CD4-positive, alpha-beta T cell (primary cell): Measurements from ENCODE around the gene HPSE. TPM values are rescaled to one million over a fixed set of nuclear protein-coding genes. Genes with fewer than 3 reads are reported as not detected.

Experiments
- ATAC-seq: fragments of 200-7000 bp; cut with Tn5 transposase; one replicate; pipeline ENCODE4 v1.10.0; 2022; ENCODE audit warnings: mild to moderate bottlenecking; ENCODE audit not compliant: poor library complexity
- CTCF ChIA-PET: fragments of 350-600 bp; sonication (Branson Sonifier 250); formaldehyde crosslinking; loops from one replicate; lab custom pipeline; 2021; ENCODE audit warnings: antibody characterized with exemption, inconsistent platforms; lab: Charles Lee
- POLR2A ChIA-PET: fragments of 350-600 bp; sonication (Branson Sonifier 250); formaldehyde crosslinking; loops from one replicate; lab custom pipeline; 2021; ENCODE audit warnings: antibody characterized with exemption, inconsistent platforms; lab: Charles Lee
- DNase-seq, 14 experiments: peaks; one replicate each; pipeline ENCODE4 v3.0.0-alpha.2; 2013 to 2020; ENCODE audit warnings: mixed read lengths in 2 of 14
- H3K27ac ChIP-seq, 2 donors: one replicate each; pipeline versions ENCODE4 v1.5.1 to v1.7.0; 2013; ENCODE audit warnings: low read length in 2 of 2, low read depth in 1 of 2, mild to moderate bottlenecking in 1 of 2
- H3K27me3 ChIP-seq, 2 experiments: 1 replicate in 1 of 2; 2 replicates in 1 of 2; pipeline versions ENCODE4 v1.6.1 to v1.7.0; 2013; ENCODE audit warnings: low read length in 2 of 2, control low read depth in 1 of 2, mild to moderate bottlenecking in 1 of 2, moderate library complexity in 1 of 2; ENCODE audit not compliant: insufficient read depth in 2 of 2, control insufficient read depth in 1 of 2
- H3K36me3 ChIP-seq: one replicate; pipeline ENCODE4 v1.6.1; 2013; ENCODE audit warnings: low read length, control low read depth; ENCODE audit not compliant: insufficient read depth
- H3K4me1 ChIP-seq: one replicate; pipeline ENCODE4 v1.6.1; 2013; ENCODE audit warnings: low read length, control low read depth; ENCODE audit not compliant: insufficient read depth
- H3K4me3 ChIP-seq: one replicate; pipeline ENCODE4 v1.5.1; 2013; ENCODE audit warnings: mild to moderate bottlenecking, low read length, moderate library complexity
- H3K9me3 ChIP-seq, 2 experiments: 1 replicate in 1 of 2; 2 replicates in 1 of 2; pipeline versions ENCODE4 v1.6.1 to v1.7.0; 2013; ENCODE audit warnings: low read length in 2 of 2, mild to moderate bottlenecking in 2 of 2, control low read depth in 1 of 2, moderate library complexity in 1 of 2; ENCODE audit not compliant: control insufficient read depth in 1 of 2, insufficient read depth in 1 of 2
- H3K27ac Mint-ChIP-seq: one replicate; pipeline ENCODE4 v1.8.0; 2020; ENCODE audit warnings: mixed read lengths
- H3K27me3 Mint-ChIP-seq: one replicate; pipeline ENCODE4 v1.8.0; 2021; ENCODE audit warnings: mixed read lengths
- H3K36me3 Mint-ChIP-seq: one replicate; pipeline ENCODE4 v1.8.0; 2021; ENCODE audit warnings: low read depth, mixed read lengths
- H3K4me1 Mint-ChIP-seq: one replicate; pipeline ENCODE4 v1.8.0; 2021; ENCODE audit warnings: low read depth, mixed read lengths
- H3K4me3 Mint-ChIP-seq: one replicate; pipeline ENCODE4 v1.8.0; 2020; ENCODE audit warnings: mild to moderate bottlenecking, mixed read lengths
- H3K9me3 Mint-ChIP-seq: one replicate; pipeline ENCODE4 v1.8.0; 2020; ENCODE audit warnings: mixed read lengths
- intact Hi-C, 2 experiments: fragments of 100-400 bp; cut with DNase I in 1 of 2; cut with micrococcal nuclease in 1 of 2; formaldehyde crosslinking; loops; one replicate each; pipeline versions ENCODE4 v1.15.1 to v1.9.0; 2023 to 2025; cut with DNase I, micrococcal nuclease
- total RNA-seq, 174 experiments: library from RNA in 2 of 174; stranded (reverse) in 2 of 174; gene quantifications; one replicate each; pipeline ENCODE4 v1.2.3 and lab custom pipeline; 2021 to 2026
- TF ChIP-seq, protein P1 (sequence below): fragments of 200-600 bp; IDR thresholded peaks from one replicate; pipeline ENCODE4 v1.8.0; 2022; ENCODE audit warnings: antibody characterized with exemption, mild to moderate bottlenecking

Gene HPSE
- total RNA-seq, 2 experiments from 2014 or later: 1.5 to 2.1 TPM

DNA sequence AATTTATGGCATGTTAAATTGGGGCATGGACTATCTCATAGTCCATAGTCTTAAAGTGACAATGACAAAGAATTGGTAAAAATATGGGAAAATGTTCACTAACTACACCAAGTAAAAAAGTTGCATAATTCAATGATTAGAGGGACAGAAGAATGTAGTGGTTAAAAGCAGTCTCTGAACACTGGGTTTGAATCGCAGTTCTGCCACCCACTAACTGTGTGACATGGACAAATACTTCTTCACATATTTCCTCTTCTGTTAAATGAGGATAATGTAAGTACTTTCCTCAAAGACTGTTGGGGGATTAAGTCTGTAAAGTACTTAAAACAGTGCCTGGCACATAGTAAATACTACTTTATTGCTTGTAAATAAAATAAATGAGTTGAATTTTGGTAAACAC is 65.4 kb downstream of the HPSE start:
- POLR2A ChIA-PET: no interaction called here
- peaks cover 54% of the 10 kb centered on the region for H3K36me3 Mint-ChIP-seq

DNA sequence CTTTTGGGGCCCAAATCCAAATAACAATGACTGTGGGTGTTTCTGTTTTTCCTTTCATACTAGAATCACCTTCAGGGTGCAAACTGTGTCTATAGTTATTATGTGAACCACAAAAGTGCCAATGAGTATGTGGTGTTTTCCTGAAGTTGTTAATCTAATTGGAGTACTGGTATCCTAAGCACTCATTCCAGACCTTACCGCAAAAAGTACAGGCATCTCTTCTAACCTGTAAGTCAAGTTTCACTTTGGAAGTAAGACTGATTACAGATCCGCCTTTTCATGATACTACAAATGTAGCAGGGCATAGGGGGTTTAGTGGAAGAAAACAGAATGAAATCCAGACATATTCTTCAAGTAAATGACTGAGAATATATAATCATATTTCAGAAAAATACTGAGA is 66.2 kb downstream of the HPSE start:
- no peaks in the 10 kb centered on the region for H3K4me1 ChIP-seq
- peaks cover 59% of the 10 kb centered on the region for H3K36me3 Mint-ChIP-seq

More for the DNA sequence above, 65.4 kb downstream of the HPSE start:
- H3K4me1 ChIP-seq: no peaks in the 10 kb centered on the region
- TF ChIP-seq, protein P1, sequence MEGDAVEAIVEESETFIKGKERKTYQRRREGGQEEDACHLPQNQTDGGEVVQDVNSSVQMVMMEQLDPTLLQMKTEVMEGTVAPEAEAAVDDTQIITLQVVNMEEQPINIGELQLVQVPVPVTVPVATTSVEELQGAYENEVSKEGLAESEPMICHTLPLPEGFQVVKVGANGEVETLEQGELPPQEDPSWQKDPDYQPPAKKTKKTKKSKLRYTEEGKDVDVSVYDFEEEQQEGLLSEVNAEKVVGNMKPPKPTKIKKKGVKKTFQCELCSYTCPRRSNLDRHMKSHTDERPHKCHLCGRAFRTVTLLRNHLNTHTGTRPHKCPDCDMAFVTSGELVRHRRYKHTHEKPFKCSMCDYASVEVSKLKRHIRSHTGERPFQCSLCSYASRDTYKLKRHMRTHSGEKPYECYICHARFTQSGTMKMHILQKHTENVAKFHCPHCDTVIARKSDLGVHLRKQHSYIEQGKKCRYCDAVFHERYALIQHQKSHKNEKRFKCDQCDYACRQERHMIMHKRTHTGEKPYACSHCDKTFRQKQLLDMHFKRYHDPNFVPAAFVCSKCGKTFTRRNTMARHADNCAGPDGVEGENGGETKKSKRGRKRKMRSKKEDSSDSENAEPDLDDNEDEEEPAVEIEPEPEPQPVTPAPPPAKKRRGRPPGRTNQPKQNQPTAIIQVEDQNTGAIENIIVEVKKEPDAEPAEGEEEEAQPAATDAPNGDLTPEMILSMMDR: no peak
- CTCF ChIA-PET: no interaction called here
- H3K27ac ChIP-seq: no peak overlapping the region
- H3K4me1 Mint-ChIP-seq: no peaks in the 10 kb centered on the region
- H3K27me3 Mint-ChIP-seq: no peaks in the 10 kb centered on the region
- intact Hi-C loops: no loop called here
- no peaks in the 10 kb centered on the region for H3K9me3 Mint-ChIP-seq
- ATAC-seq (no peak), DNase-seq (no peak)
- H3K27me3 ChIP-seq: no peaks in the 10 kb centered on the region
- H3K4me3 ChIP-seq: no peak overlapping the region
- H3K9me3 ChIP-seq: no peaks in the 10 kb centered on the region
- no peak overlapping the region for H3K4me3 Mint-ChIP-seq
- H3K27ac Mint-ChIP-seq: no peak overlapping the region
- peaks cover 3% of the 10 kb centered on the region for H3K36me3 ChIP-seq

DNA sequence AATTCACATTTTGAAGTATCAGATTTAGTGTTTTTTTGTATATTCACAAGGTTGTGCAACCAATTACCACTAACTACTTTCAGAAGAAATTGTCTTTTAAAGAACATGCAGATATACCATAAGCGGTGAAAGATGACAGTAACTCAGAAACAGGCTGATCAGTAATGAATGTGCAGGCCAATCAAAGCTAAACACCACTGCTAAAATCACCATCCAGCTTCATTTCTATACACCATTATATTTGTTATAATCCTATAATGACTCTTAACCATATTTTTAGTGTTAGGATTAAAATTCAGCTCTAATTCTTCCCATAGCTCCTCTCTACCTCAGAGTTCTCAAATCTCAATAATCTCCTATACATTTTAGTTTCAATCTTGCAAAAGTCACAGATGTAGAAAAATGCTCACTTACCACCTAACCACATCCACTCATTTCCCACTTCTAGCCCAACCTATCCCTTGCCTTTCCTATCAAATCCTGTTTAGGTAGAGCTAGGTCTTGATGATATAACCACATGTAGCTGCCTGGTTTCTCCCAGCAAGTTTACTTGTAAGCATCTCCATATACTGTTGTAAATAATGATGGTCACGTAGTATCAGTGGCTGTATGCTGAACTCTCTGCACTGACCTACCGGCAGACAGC is 66.7 kb downstream of the HPSE start:
- ChIA-PET POLR2A (no interaction called here), CTCF (interaction anchor here (0.6 to 2.2 kb wide), 2 partner anchors 13 to 153 kb away, joined by 3 to 9 read pairs; partner anchors contain the start of gene PLAC8)
- H3K36me3 Mint-ChIP-seq: peaks cover 59% of the 10 kb centered on the region
- TF ChIP-seq, protein P1: no peak
- ATAC-seq: no peak
- Histone ChIP-seq H3K27me3 (no peaks in the 10 kb centered on the region), H3K4me3 (no peak overlapping the region), H3K27ac (no peak overlapping the region), H3K4me1 (no peaks in the 10 kb centered on the region), H3K36me3 (peaks cover 3% of the 10 kb centered on the region), H3K9me3 (no peaks in the 10 kb centered on the region)
- intact Hi-C loops: no loop called here
- H3K27ac Mint-ChIP-seq: no peak overlapping the region
- H3K27me3 Mint-ChIP-seq: no peaks in the 10 kb centered on the region
- no peaks in the 10 kb centered on the region for H3K4me1 Mint-ChIP-seq
- H3K9me3 Mint-ChIP-seq: no peaks in the 10 kb centered on the region
- H3K4me3 Mint-ChIP-seq: no peak overlapping the region
- no peak for DNase-seq

More for the DNA sequence above, 66.2 kb downstream of the HPSE start:
- DNase-seq: no peak
- H3K4me3 Mint-ChIP-seq: no peak overlapping the region
- ChIA-PET CTCF (interaction anchor here (0.6 to 2.2 kb wide), 2 partner anchors 13 to 154 kb away, joined by 3 to 9 read pairs; partner anchors contain the start of gene PLAC8), POLR2A (no interaction called here)
- no peaks in the 10 kb centered on the region for H3K9me3 ChIP-seq
- TF ChIP-seq, protein P1: no peak
- H3K27me3 ChIP-seq: no peaks in the 10 kb centered on the region
- H3K9me3 Mint-ChIP-seq: no peaks in the 10 kb centered on the region
- H3K27ac ChIP-seq: no peak overlapping the region
- peaks cover 3% of the 10 kb centered on the region for H3K36me3 ChIP-seq
- intact Hi-C loops: no loop called here
- no peak overlapping the region for H3K4me3 ChIP-seq
- ATAC-seq: no peak
- H3K27me3 Mint-ChIP-seq: no peaks in the 10 kb centered on the region
- H3K27ac Mint-ChIP-seq: no peak overlapping the region
- no peaks in the 10 kb centered on the region for H3K4me1 Mint-ChIP-seq
